GM18511 (cell line): ENCODE data around the gene ATRNL1.

Source experiments
- ATAC-seq: cut with Tn5 transposase; IDR thresholded peaks from one replicate; pipeline ENCODE4 v1.9.1; 2021; ENCODE audit warnings: mild to moderate bottlenecking, moderate library complexity; ENCODE audit not compliant: unreplicated experiment

The ATRNL1 gene

DNA sequence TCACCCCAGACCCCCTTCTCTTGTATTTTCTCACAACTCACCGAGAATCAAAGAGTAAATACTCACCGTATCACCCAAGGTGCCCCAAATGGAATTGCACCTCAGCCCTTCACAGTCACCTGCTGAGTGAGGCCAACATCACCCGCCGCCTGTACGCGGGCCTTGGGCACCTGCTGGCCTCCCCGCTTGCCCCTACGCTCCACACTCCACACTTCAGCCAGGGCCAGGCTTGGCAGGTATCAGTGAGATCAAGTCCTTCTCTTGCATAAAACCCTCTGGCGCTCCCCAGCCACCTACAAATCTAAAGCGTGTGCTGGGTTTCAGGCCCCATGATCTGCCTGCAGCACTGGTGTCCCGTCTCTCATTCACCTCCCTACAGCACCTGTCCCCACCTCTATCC, 879.3 kb downstream of the ATRNL1 start:
- no peak for ATAC-seq

DNA sequence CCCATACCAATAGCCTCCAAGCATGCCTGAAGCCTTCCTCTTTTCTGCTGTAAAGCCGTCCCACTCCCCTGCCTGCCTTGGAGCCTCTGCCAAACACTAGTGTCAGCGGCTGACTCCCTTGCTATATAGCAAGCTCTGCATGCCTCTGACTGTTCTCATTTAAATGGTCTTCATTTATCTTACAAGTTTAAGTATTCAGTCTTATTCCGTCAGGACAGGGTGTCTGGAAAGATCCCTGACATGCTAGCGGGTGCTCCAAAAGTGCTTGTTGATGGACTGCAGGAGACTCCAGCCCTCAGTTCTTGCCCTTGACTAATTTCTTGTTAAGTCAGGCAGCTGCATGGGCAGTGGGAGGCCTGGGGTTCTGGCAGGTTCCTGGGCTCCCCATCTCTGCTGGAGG, 881.2 kb downstream of the ATRNL1 start:
- no peak for ATAC-seq

DNA sequence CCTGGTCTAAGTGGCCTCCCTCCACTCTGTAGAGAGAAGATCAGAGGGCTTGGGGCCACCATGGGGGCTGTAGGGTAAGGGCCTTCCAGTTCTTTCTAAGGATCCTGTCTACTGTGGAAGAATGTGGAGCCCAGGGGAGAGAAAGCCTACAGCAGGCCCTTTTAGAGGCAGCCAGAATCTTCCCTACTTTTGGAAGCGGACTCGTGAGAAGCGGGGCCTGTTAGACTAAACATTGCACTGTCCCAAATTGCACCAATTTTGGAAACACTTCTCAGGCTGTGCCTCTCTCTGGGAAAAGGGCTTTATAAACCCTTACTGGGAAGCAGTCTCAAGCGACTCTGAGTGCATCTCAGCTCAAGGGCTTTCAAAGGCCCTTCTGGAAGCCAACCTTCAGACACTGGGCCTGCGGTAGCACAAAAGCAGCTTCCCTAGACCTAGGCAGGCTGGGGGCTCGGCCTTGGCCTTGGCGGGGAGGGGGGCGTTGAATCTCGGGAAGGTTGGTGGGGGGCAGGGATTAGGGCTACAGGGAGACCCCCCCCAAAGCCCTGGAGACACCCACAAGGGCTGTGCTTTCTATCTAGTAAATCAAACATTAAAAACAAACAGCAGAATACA, 881.8 kb downstream of the ATRNL1 start:
- no peak for ATAC-seq

DNA sequence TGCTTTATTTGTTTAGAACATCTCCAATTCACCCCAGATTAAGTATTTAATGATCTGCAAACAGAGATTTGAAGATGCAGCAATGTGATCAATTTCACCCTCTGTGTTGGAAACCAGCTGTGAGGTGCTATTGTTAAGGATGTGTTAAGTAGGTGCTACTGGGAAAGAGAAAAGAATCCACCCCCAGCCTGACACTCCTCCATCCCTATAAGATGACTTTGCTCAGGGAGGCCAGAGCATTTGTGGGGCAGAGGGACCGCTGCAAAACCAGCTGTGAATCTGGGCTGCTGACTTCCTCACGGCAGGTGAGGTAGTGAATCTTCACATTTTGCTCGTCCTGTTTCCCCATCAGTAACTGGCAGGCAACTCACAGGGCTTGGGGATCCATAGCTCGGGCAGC, 882.3 kb downstream of the ATRNL1 start:
- ATAC-seq = no peak

DNA sequence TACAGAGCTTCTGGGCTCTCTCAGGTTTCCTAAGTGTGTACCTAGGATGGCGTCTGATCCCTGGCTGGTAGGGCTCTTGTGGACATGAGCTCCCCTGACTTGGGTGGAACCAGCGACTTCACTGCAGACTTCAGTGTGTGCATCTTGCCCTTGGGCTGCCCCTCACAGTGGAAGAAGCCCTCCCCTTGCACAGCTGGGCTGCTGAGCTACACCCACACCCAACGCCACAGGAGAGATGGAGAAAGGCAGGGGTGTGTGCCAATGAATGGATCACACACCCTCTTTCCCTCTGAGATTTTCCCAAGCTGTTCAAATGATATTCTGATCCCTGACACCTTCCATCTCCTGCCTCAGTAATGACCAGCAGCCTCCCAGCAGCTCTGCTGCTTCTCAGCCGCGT, 883.2 kb downstream of the ATRNL1 start:
- ATAC-seq = no peak

DNA sequence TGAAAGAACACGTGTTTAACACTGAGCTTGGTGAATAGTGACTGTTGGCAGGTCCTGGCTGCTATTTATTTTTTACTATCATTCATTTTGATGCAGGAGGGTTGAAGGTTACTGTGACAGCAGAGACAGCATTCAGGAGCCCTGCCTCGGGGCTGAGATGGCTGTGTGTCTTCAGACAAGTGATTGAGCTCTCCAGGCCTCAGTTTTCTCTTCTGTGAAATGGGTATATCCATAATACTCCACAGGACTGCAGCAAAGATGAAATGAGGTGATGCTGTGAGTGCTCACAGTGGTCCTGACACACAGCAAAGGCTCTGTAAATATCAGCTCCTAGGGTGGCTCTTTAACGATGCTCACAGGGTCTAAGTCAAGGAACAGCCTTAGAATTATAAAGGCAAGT, 884.7 kb downstream of the ATRNL1 start:
- no peak for ATAC-seq

DNA sequence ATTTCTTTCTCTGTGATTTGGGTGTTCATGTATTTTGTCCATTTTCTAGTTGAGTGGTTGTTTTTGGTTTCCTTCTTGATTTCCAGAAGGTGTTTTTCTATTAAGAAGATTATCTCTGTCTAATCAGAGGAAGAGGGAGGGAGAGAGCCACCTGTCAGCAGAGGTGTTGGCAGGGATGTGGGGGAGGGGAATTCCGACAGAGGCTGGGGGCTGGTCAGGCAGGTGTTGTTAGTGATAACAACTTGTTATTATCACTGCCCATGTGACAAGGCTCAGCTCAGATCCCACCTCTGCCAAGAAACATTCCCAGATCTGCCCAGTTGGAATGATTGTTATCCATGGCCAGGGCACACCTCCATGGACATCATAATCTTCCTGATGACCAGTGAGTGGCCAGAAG, 886.4 kb downstream of the ATRNL1 start:
- ATAC-seq = no peak

DNA sequence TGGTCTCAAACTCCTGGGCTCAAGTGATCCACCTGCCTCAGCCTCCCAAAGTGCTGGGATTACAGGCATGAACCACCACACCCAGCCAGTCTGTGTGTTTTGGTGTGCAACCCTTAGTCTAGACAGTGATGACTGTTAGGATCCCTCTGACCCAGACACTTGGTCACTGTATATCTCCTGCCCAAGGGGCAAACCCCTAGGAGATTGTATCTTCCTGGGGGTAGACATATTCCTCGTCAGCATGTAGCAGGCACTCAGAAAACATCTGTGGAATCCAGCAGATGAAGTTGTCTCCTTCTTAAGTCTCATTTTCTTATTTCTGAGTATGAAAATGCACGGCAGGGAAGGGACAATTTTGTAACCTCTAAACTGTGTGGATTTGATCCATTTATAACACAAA, 887.3 kb downstream of the ATRNL1 start:
- no peak for ATAC-seq

DNA sequence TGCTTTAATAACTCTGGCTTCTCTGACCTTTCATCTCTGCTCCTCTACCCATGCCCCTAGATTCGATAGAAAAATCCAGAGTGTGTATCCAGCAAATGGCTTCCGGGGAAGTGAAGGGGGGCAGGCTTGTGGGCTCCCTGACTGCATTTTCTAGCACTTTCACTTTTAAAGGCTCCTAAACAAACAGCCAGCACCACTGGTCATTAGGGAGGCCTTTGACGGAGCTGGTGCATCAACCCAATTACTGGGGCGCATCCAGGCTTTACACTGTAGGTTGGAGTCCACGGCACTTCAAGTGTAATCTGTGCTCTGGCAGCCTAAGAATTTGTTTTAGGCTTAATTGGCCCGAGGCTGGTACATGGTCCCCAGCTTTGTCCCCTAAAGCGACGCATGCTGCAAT, 887.9 kb downstream of the ATRNL1 start:
- no peak for ATAC-seq

DNA sequence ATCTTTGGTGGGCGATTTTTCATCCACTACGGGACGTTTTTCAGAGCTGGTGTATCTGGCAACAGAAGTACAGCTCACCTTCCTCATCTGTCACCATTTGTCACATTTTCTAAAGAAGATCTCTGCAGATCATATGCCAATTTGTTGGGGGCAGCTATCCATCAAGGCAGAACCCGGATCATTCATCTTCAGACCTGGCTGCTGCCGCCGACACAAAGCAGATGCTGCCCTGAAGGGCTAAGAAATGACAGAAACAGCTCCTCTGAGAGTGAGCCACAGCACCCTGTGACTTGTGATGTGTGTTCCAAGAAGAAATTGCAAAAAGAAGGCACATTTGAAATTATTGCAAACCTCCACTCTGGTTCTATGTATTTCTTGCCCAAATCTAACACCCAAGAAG, 888.9 kb downstream of the ATRNL1 start:
- ATAC-seq = no peak

DNA sequence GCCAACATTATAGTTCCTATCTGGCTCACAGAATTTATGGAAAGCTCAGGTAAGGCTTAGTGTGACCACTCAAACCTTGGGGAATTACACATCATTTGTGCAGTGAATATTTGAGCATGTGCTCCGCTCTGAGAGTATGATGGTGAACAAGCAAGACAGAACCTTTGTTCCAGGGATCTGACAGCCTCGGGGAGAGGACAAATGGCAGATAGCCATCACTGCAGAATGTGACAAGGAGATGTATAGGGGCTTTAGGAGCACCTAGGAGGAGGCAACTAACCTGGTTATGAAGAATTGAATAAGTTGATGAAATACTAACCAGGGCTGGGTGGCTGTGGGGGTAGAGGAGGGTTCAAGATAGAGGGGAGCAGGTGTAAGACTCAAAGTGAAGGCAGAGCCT, 889.4 kb downstream of the ATRNL1 start:
- ATAC-seq = no peak

DNA sequence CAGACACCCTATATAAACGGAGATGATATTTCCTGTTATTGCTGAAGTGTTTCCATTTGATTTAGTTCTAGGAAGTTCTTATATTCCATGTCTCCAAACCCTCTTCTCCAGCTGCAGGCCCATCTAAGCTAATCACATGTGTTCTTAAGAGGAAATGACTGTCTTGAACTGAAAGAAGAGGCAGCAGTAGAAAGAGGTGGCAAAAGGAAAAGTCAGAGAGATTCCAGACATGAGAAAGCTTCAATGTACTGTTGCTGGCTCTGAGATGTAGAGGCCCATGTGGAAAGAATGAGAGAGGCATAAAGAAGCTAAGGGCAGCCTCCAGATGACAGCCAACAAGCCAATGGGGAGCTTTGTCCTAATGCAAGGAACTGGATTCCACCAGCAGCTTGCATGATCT, 892.6 kb downstream of the ATRNL1 start:
- no peak for ATAC-seq

DNA sequence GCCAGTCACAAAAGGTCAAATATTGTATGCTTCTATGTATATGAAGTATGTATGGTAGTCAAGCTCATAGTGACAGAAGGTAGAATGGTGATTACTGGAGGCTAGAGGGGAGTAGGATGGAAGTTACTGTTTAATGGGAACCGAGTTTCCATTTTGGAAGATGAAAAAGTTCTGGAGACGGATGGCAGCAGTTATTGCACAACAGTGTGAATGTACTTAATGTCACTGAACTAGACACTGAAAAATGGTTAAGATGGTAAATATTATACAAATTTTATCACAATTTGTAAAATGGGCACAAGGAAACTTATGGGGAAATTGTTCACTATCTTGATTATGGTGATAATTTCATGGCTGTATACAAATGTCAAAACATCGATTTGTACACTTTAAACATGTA, 895.2 kb downstream of the ATRNL1 start:
- ATAC-seq = no peak

DNA sequence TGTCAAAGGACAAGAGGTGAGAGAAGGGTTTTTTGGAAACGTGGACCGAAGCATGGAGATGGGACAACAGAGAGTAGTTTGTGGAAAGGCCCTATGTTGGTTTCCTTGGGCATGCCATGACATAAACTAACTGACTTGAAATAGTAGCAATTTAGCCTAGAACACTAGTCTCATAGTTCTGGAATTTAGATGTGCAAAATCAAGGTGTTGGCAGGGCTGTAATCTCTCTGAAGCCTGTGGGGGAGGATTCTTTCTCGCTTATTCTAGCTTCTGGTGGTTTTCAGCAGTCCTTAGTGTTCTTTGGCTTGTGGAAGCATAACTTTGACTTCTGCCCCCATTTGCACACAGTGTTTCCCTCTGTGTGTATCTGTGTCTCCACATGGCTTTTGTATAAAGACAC, 896.5 kb downstream of the ATRNL1 start:
- ATAC-seq = no peak

DNA sequence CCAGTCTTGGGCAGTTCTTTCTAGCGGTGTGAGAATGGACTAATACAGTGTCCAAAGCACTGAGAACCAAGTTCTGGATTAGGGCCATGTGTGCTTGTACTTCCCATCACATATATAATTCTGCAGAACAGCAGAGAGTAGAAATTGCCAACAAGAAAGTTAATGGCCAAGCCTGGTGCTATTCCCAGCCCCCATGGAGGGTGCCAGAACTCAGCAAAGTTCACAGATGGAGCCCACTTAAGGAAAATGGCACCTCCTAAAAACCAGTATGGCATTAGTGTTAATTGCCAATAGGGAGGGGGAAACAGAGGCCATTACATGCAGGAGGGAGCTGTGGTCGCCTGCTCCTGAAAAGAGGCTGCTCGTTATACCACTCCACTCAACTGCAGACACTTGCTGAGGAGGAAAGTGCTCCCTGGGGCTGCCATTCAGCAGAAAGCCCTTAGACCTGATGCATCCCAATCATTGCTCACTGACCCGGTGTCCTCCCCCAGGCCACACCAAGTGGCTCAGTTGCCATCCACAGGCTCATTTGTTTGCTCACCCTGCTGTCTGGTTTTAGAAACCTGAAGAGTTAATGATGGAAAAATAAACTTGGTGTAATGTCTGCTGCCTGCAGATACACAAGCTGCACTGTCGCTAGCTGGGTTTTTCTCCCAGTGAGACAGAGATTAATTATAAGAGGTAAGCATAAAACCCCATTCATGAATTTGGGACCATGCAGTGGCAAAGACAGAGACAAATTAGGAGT, 899.2 kb downstream of the ATRNL1 start:
- no peak for ATAC-seq

DNA sequence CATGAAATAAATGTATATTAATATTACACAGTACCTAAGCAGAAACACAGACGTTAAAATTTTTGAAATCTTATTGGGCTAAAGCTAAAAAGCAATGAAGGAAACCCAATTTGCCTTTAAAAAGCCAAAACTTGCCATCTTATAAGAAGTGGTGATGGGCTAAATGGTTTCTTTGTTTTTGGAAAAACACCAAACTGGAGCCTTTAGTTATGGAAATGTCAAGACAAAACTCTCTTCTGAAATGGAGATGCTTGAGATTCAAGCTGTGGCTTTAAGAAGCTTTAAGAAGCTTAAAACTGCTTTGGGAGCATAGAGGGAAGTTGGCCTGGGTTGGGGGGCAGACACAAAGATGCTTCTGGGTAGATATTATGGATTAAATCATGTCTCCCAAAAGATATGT, 902.9 kb downstream of the ATRNL1 start:
- no peak for ATAC-seq

DNA sequence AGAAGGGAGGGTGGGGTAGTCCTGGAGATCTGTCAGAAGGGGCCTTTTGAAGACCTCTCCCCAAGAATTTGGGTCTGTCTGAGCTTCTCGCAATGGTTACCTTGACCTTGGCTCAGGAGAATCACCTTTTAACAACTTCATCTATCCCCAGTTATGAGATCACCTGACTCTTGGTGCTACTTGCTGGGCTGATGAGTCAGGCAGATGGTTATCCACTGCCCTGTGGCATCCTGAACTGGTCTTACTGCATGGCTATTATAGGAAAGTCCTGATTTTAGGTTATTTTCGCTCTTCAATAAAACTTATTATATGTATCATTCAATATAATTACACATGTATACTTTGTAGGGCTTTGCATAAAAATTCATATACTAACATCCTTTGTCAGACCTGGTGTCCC, 905.1 kb downstream of the ATRNL1 start:
- no peak for ATAC-seq
